HEK293T (cell line): ENCODE results near the gene CLTRN.
"Not testable (repeated sequence)": the region's sequence is repeated elsewhere in the genome, so short reads cannot be mapped to it uniquely, and the experiment has no call there.

Source experiments
- CTCF ChIA-PET: fragments of 350-600 bp; formaldehyde crosslinking; extraction: SDS; loops from one replicate; lab custom pipeline; 2021; ENCODE audit warnings: antibody characterized with exemption, inconsistent platforms; lab: Yijun Ruan, JAX
- POLR2A ChIA-PET: fragments of 350-600 bp; formaldehyde crosslinking; extraction: SDS; loops from one replicate; lab custom pipeline; 2020; ENCODE audit warnings: antibody characterized with exemption, inconsistent platforms; lab: Yijun Ruan, JAX
- DNase-seq: peaks from one replicate; pipeline ENCODE4 v3.0.0; 2012; ENCODE audit warnings: mixed read lengths; ENCODE audit errors: extremely low spot score
- ARNT ChIP-seq: fragments of 450-650 bp; IDR thresholded peaks from 2 replicates; pipeline ENCODE4 v1.6.1; 2017; ENCODE audit warnings: mild to moderate bottlenecking
- BHLHE40 ChIP-seq: fragments of 450-650 bp; IDR thresholded peaks from 2 replicates; pipeline ENCODE4 v1.6.1; 2016; ENCODE audit warnings: mild to moderate bottlenecking, moderate library complexity, borderline replicate concordance
- CTBP1 ChIP-seq: fragments of 450-650 bp; IDR thresholded peaks from 2 replicates; pipeline ENCODE4 v1.6.1; 2016; ENCODE audit warnings: borderline replicate concordance
- ELF4 ChIP-seq: fragments of 450-650 bp; IDR thresholded peaks from 2 replicates; pipeline ENCODE4 v1.6.1; 2017; ENCODE audit warnings: antibody characterized with exemption
- FOXA1 ChIP-seq: fragments of 450-650 bp; IDR thresholded peaks from 2 replicates; pipeline ENCODE4 v1.6.1; 2016; ENCODE audit warnings: mild to moderate bottlenecking
- FOXK2 ChIP-seq: fragments of 450-650 bp; IDR thresholded peaks from 2 replicates; pipeline ENCODE4 v1.6.1; 2016; ENCODE audit warnings: mild to moderate bottlenecking
- FOXM1 ChIP-seq: fragments of 450-650 bp; IDR thresholded peaks from 2 replicates; pipeline ENCODE4 v1.6.1; 2017; ENCODE audit warnings: mild to moderate bottlenecking, borderline replicate concordance
- HDGF ChIP-seq: fragments of 450-650 bp; IDR thresholded peaks from 2 replicates; pipeline ENCODE4 v1.6.1; 2017; ENCODE audit warnings: antibody characterized with exemption, borderline replicate concordance
- L3MBTL2 ChIP-seq: fragments of 450-650 bp; conservative IDR thresholded peaks from 2 replicates; pipeline ENCODE4 v1.6.1; 2016; ENCODE audit warnings: mild to moderate bottlenecking
- LEF1 ChIP-seq: fragments of 450-650 bp; IDR thresholded peaks from 2 replicates; pipeline ENCODE4 v1.6.1; 2017; ENCODE audit warnings: mild to moderate bottlenecking, borderline replicate concordance
- NFRKB ChIP-seq: fragments of 450-650 bp; IDR thresholded peaks from 2 replicates; pipeline ENCODE4 v1.6.1; 2016; ENCODE audit warnings: mild to moderate bottlenecking, moderate library complexity
- PKNOX1 ChIP-seq: fragments of 450-650 bp; IDR thresholded peaks from 2 replicates; pipeline ENCODE4 v1.6.1; 2016
- SP1 ChIP-seq: fragments of 450-650 bp; IDR thresholded peaks from 2 replicates; pipeline ENCODE4 v1.6.1; 2017
- SUZ12 ChIP-seq: fragments of 450-650 bp; IDR thresholded peaks from 2 replicates; pipeline ENCODE4 v1.6.1; 2016; ENCODE audit warnings: mild to moderate bottlenecking
- TARDBP ChIP-seq: fragments of 450-650 bp; IDR thresholded peaks from 2 replicates; pipeline ENCODE4 v1.6.1; 2016
- ZNF384 ChIP-seq: fragments of 450-650 bp; IDR thresholded peaks from 2 replicates; pipeline ENCODE4 v1.6.1; 2016

Gene CLTRN, protein sequence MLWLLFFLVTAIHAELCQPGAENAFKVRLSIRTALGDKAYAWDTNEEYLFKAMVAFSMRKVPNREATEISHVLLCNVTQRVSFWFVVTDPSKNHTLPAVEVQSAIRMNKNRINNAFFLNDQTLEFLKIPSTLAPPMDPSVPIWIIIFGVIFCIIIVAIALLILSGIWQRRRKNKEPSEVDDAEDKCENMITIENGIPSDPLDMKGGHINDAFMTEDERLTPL

GRCh38 chrX:15664487-15665444 is at the start of gene CLTRN:
TSS of gene CLTRN (minus strand) at chrX:15664805. CDS start at chrX:15664775, 30 bp downstream.
- ChIA-PET CTCF (no interaction called here), POLR2A (no interaction called here)
- no peak for DNase-seq
- no peak for TF ChIP-seq HDGF

DNA sequence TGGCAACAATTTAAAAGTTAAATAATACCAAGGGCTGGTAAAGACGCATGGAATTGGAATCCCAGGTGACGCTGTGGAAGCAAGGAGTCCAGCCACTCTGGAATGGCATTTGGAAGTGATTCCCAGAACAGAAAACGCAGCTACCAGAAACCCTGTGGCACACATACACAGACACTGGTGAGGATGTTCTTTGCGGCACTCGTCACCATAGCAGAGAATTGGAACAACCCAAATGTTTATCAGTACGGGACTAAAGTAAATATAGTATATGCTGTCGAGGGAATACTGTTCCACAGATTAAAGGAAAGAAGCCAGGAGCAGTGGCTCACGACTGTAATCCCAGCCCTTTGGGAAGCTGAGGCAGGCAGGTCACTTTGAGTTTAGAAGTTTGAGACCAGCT is 39.7 kb upstream of the CLTRN start:
- CTCF ChIA-PET, DNase-seq, POLR2A ChIA-PET: not testable (repeated sequence)

DNA sequence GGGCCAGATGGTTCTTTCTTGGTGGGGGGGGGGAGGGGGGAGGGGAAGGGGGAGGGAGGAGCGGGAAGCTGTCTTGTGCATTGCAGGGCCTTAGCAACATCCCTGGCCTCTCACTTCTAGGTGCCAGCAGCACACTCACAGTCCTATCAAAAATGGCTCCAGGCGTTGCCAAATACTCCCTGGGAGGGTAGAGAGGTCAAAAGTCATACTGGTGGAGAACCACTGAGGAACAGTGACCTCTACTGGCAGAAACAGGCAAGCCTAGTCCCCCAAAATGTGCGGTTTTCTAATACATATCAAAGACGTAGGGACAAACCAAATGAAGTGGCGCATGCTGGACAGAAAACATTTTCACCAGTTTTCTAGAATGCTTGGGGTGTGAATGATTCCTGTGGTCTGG is 39.2 kb upstream of the CLTRN start:
- CTCF ChIA-PET, DNase-seq: not testable (repeated sequence)

GRCh38 chrX:15702488-15703371 is 38.1 kb upstream of the CLTRN start:
- POLR2A ChIA-PET: no interaction called here
- DNase-seq: no peak
- no peak for TF ChIP-seq L3MBTL2
- no peak for TF ChIP-seq ZNF384
- CTCF ChIA-PET: no interaction called here

More for the DNA sequence above, 39.2 kb upstream of the CLTRN start:
- POLR2A ChIA-PET: not testable (repeated sequence)

DNA sequence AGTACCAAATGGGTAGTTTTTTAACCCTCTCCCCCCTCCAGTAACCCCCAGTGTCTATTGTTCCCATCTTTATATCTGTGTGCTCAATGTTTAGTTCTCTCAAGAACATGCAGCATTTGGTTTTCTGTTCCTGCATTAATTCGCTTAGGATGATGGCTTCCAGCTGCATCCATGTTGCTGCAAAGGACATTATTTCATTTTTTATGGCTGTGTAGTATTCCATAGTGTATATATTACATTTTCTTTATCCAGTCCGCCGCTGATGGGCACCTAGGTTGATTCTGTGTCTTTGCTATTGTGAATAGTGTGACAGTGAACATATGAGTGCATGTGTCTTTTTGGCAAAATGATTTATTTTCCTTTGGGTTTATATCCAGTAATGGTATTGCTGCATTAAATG is 31.9 kb upstream of the CLTRN start:
- ChIA-PET POLR2A (no interaction called here), CTCF (no interaction called here)
- no peak for DNase-seq
- TF ChIP-seq CTBP1: no peak
- TF ChIP-seq FOXM1: no peak
- no peak for TF ChIP-seq TARDBP
- no peak for TF ChIP-seq BHLHE40
- no peak for TF ChIP-seq NFRKB
- TF ChIP-seq SP1: no peak
- no peak for TF ChIP-seq SUZ12
- no peak for TF ChIP-seq ELF4
- TF ChIP-seq L3MBTL2: no peak
- no peak for TF ChIP-seq FOXK2
- TF ChIP-seq PKNOX1: no peak
- no peak for TF ChIP-seq HDGF
- no peak for TF ChIP-seq ARNT
- TF ChIP-seq LEF1: no peak
- no peak for TF ChIP-seq ZNF384
- TF ChIP-seq FOXA1: no peak

GRCh38 chrX:15694941-15695451 is 30.4 kb upstream of the CLTRN start:
- TF ChIP-seq FOXK2 (no peak), SUZ12 (no peak), HDGF (no peak), TARDBP (no peak)
- CTCF ChIA-PET: no interaction called here
- POLR2A ChIA-PET: no interaction called here
- DNase-seq: no peak

DNA sequence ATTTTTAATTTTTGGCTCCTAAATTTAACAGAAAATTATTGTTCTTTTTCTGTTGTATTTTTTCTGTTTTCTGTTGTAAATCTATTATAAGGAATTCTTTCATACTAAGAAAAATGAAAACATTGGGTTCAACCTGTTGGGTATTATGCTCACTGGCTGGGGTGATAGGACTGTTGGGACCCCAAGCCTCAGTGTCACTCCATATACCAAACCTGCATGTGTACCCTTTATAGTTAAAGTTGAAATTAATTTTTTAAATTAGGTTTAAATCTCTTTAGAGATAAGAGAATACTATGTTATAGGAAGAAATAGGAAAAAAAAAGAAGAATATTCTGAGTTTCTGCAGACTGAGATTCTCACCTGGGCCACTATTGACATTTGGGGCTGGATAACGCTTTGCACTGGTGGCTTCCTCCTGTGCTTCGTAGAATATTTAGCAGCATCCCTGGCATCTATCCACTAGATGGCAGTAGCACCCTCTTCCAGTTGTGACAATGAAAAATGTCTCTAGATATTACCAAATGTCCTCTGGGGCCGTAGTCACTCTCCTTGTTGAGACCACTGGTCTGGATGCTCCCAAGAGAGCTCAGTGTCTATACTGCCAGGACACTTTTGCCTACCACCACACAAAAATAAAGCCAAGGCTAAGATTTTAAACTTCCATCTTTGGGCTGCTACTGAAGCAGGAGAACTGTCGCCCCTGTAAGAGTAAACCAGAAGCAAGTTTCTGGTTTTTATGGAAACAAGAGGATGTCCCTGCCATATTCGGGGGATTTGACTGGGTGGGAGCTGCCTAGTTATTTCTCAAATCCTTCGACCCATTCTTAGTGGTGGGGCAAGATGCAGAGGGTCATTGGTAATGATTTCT is 22.4 kb upstream of the CLTRN start:
- ChIA-PET CTCF (no interaction called here), POLR2A (no interaction called here)
- DNase-seq: peak; percentile 63
- TF ChIP-seq L3MBTL2: no peak
- TF ChIP-seq ZNF384: no peak
- peak; percentile 85 for TF ChIP-seq PKNOX1
